ENCODE measurements around the gene OR52A1.

DNA sequence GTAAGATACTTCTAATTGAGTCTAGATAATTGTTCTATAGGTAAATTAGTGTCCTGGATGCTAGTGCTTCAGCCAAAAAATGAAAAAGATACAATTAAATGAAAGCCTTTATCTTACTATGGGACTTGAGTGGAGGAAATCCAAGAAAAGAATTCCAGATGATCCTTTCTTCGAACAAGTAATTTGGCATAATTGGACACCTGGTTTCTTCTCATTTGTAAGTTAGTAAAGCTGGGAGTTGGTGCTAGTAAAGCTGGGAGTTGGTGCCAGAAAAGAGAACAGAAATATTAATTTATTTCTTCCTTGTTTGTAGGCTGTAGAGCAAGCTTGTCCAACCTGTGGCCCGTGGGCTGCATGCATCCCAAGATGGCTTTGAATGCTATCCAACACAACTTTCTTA lies 33.6 kb upstream of the OR52A1 start:
- TF ChIP-seq, protein P1, sequence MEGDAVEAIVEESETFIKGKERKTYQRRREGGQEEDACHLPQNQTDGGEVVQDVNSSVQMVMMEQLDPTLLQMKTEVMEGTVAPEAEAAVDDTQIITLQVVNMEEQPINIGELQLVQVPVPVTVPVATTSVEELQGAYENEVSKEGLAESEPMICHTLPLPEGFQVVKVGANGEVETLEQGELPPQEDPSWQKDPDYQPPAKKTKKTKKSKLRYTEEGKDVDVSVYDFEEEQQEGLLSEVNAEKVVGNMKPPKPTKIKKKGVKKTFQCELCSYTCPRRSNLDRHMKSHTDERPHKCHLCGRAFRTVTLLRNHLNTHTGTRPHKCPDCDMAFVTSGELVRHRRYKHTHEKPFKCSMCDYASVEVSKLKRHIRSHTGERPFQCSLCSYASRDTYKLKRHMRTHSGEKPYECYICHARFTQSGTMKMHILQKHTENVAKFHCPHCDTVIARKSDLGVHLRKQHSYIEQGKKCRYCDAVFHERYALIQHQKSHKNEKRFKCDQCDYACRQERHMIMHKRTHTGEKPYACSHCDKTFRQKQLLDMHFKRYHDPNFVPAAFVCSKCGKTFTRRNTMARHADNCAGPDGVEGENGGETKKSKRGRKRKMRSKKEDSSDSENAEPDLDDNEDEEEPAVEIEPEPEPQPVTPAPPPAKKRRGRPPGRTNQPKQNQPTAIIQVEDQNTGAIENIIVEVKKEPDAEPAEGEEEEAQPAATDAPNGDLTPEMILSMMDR (IDR thresholded peaks at IDR 0.05; ENCODE audit: low read depth, low read length, poor library complexity, severe bottlenecking), result no peak
- no peak for TF ChIP-seq EZH2phosphoT487 (IDR thresholded peaks at IDR 0.05; ENCODE audit: borderline replicate concordance, low read length)

All from DOHH2 (cell line).